Eye (tissue), 1 donor: ENCODE data around the gene CPN1.
"Not testable (repeated sequence)": the region's sequence is repeated elsewhere in the genome, so short reads cannot be mapped to it uniquely, and the experiment has no call there.

ENCODE experiments used
- DNase-seq: peaks from one replicate; pipeline ENCODE4 v3.0.0-alpha.2; 2015

Gene CPN1

DNA sequence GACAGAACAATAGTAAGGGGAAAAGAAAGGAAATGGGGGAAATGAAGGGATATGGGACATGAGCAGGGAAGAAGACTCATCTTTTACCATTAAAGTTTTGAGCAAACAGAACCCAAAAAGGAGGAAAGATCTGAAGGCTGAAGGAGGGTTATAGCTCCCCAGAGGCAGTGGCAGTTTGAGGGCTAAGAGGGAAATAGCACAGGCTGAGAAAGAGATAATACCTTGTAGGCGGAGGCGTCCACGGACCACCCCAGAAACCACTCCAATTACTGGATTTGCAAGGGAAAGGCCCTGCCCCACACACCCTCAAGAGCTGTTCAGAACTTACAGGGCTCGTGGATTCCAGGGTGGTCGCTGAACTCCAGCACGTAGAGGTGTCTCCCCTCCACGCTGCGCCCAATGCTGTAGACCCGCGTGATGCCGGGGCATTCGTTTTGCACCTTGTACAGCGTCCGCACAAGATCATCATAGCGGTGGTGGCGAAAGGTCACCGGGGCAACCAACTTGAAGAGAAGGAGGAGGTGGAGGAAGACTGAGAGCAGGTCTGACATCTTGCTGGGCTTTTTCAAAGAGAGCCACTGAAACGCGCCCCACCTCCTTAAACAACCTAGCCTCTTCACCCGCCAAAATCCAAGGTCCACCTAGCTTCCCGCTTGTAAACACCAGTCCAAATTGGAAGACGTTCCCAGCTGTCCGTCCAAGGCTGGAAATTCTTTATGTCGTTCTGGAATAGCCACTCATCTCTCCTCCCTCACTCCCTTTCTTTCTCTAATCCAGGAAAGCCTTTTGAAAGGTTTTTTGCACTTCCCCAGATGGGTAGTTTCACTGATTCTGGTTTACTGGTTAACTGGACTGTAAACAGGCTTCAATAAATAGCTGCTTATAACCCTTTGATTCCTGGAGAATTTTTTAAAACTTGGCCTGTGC is at the start of gene CPN1:
TSS of gene CPN1 (minus strand) at position 795 of the 927 bp plus-strand sequence. CDS start at position 551, 244 bp downstream.
- DNase-seq = no peak

DNA sequence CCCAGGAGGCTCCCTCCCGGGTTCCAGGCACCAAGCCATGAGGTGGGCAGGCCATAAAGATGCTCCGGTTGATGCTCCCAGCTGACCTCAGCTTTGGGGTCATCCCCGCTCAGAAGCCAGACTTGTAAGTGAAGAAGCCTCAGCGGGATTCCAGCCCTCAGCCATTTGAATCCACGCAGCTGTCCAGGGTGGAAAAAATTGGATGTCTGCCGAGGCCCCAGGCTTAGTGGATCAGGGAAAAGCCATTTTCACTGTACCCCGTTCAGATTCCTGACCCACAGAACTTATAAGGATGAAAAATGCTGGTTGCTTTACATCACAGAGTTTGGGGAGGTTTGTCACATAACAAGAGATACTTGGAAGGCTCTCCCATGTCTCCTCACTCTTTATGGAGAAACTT is 49.2 kb upstream of the CPN1 start:
- no peak for DNase-seq

DNA sequence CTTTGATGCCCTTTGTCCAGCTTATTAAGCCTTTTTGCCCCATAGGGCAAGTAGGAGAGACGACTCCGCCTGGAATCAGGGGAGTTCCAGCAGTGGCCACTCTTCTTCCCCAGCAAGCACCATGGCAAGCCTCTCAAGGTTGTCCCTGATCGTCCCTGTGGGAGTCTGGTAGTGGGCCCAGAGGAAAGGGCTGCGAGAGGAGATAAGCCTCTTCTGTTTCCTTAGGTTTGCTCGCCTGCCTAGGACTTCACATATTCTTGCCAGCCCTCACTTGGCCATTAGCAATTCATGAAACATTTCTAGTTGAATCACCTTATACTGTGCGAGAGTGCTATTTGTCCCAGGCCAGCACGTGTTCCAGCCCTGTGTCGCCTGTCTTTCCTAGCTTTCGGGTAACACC is 47.8 kb upstream of the CPN1 start:
- DNase-seq = no peak

DNA sequence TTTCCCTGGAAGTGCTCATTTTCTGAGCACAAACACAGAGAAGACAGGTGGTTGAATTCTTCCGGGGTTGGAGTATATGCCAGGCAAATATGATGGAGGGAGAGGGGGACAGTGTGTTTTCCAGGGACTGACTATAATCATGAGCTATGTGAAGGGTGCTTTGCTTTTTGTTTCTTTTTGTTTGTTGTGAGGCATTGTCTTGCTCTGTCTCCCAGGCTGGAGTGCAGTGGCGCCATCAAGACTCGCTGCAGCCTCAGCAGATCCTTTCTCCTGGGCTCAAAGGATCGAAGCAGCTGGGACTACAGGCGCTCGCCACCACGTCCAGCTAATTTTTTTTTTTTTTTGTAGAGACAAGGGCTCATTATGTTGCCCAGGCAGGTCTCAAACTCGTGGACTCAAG is 47.3 kb upstream of the CPN1 start:
- DNase-seq = no peak

DNA sequence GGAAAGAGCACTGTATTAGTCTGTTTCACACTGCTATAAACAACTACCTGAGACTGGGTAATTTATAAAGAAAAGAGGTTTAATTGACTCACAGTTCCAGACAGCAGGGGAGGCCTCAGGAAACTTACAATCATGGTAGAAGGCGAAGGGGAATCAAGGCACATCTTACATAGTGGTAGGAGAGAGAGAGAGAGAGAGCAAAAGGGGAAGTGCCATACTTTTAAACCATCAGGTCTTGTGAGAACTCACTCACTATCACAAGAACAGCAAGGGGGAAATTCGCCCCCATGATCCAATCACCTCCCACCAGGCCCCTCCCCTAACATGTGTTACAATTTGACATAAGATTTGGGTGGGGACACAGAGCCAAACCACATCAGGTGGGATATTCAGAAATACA is 43.7 kb upstream of the CPN1 start:
- DNase-seq = not testable (repeated sequence)

DNA sequence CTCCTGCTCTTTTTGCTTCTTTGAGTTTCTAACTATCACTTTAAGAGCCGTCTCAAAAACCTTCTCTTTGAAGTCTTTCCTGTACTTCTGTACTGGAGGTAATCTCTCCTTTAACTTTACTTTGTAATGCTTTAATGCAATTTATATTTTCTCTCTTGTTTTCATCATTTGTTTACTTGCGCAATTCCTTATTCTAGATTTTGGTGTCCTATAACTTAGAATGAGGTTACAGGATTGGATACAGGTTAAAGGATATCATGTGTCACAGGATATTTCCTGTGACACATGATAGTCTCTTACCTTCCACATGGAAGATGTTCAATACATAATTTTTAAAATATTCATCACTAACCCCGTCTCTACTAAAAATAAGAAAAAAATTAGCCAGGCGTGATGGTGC is 42.4 kb upstream of the CPN1 start:
- DNase-seq = no peak

DNA sequence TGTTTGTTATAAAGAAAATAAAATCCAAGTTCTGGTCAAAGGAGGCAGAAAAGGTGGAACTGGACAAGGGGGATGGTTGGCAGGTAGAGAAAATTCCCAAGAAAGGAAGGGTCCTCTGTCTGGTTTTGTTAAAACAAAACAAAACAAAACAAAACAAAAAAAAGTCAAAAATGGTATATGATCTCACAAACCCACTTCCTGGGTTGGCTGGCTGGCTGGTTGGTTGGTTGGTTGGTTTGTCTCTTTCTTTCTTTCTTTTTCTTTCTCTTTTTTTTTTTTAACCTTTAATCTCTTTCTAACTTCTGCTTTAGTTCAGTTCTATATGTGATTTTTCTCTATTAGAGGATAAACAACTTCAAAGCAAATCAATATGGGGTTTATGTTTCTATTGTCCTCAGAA is 41.1 kb upstream of the CPN1 start:
- DNase-seq = no peak

DNA sequence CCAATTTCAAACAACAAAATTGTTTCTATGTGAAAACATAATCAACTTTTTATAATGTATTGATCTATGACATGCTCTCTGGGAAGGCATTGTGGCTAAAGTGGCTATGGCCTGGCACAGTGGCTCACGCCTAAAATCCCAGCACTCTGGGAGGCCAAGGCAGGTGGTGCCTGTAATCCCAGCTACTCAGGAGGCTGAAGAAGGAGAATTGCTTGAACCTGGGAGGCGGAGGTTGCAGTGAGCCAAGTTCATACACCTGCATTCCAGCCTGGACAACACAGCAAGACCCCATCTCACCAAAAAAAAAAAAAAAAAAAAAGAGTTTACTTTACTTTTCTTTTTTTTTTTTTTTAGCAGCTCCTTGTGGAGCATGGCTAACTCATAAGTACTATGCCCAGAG is 38.9 kb upstream of the CPN1 start:
- DNase-seq = no peak

DNA sequence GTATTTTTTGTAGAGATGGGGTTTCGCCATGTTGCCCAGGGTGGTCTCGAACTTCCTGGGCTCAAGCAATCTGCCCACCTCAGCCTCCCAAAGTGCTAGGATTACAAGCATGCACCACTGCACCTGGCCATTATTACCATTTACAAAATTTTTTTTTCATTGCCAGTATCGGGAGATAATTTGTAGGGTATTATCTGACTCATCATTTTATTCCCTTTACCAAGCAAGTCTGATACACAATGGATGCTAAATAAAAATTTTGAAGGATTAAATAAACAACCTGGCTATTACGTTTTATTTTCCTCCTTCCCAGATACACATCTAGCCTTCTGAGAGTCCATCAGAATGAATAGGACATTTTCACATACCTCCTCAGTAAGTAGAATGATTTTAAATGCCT is 38.1 kb upstream of the CPN1 start:
- DNase-seq = no peak

DNA sequence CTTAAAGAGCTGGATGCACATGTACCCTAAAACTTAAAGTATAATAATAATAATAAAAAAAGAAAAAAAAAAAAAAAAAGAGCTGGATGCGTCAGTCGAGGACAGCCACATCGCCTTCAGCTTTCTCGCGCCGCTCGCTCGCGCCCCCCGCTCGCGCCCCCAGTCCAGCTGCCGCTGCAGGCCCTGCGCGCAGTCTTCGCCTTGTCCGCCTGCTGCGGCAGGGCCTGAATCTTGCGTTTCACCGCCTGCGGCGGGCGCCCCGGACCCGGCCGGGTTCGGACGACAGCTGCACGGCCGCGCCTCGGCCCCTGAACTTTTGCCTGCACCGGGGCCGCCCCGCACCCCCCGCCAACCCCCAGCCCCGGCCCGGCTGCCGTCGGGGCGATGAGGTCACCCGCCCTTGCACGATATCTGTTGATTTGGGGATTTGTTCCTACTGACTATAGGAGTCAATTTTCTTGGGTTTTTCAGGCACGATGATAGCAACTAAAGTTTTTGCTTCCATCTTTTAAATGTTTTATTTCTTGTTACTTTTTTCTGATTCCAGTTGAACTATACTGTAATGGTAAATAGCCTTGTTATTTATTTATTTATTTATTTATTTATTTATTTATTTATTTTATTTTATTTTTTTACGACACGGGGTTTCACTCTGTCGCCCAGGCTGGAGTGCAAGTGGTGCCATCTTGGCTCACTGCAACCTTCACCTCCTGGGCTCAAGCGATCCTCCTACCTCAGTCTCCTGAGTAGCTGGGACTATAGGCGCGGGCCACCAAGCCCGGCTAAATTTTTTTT is 33.5 kb upstream of the CPN1 start:
- DNase-seq = peak; percentile 70

DNA sequence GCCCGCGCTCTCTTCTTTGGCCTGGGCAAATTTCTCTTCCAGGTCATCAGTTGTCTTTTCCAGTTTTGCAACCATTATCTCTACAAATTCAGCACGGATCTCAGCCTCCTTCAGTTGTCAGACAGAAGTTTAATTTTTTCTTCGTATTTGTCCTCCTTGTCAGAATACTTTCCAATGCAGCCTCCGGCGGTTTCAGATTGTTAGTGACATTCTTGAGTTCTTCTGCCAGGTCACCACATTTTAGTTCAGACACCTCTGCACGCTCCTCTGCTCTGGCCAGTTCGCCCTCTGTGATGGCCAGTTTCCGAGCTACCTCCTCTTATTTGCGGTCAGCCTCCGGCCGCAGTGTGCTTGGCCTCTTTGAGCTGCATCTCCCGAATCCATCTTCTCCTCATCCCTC is 32.8 kb upstream of the CPN1 start:
- no peak for DNase-seq

DNA sequence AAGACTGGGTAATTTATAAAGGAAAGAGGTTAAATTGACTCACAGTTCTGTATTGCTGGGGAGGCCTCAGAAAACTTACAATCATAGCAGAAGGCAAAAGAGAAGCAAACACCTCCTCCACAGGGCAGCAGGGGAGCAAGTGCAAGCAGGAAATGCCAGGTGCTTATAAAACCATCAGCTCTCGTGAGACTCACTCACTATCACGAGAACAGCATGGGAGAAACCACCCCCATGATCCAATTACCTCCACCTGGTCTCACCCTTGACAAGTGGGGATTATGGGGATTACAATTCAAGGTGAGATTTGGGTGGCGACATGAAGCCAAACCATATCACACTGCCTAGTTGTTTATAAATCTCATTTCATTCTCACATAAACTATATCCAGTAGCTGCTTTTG is 28.0 kb upstream of the CPN1 start:
- no peak for DNase-seq

DNA sequence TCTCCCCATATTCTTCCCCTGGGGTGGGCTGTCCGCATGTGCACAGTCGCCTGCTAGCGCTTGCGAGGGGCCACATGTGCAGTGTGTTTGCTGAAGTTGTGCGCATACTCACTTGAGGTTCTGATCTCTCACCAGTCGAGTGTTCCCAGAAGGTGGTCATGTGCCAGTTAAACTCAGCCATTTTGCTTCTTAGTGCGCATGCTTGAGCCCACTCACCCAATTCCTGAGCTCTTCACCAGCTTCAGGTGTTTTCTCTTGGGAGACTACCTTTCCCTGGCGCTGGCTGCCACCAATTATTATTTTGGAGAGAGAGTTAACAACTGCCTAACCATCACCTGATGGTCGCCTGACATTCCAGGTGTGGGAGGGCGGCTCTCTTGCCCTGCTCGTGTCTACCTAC is 25.2 kb upstream of the CPN1 start:
- no peak for DNase-seq

DNA sequence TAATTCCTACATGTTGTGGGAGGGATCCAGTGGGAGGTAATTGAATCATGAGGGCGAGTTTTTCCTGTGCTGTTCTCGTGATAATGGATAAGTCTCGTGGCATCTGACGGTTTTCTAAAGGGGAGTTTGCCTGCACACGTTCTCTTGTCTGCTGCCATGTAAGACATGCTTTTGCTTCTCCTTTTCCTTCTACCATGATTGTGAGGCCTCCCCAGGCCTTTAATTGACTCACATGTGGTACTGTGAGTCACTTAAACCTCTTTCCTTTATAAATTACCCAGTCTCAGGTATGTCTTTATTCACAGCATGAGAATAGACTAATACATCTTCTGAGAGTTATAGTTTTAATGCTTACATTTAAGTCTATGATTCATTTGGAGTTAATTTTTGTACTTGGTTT is 22.6 kb upstream of the CPN1 start:
- no peak for DNase-seq

DNA sequence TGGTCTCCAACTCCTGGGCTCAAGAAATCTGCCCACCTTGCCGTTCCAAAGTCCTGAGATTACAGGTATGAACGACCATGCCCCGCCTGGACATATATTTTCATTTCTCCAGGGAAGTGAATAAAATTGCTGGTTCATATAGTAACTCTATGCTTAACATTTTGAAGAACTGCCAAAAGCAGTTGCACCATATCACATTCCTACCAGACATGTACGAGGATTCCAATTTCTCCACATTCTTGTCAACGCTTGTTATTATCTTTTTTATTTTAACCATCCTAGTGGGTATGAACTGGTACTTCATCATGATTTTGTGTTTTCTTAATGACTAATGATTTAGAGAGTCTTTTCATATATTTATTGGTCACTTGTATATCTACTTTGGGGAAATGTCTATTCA is 21.9 kb upstream of the CPN1 start:
- no peak for DNase-seq

DNA sequence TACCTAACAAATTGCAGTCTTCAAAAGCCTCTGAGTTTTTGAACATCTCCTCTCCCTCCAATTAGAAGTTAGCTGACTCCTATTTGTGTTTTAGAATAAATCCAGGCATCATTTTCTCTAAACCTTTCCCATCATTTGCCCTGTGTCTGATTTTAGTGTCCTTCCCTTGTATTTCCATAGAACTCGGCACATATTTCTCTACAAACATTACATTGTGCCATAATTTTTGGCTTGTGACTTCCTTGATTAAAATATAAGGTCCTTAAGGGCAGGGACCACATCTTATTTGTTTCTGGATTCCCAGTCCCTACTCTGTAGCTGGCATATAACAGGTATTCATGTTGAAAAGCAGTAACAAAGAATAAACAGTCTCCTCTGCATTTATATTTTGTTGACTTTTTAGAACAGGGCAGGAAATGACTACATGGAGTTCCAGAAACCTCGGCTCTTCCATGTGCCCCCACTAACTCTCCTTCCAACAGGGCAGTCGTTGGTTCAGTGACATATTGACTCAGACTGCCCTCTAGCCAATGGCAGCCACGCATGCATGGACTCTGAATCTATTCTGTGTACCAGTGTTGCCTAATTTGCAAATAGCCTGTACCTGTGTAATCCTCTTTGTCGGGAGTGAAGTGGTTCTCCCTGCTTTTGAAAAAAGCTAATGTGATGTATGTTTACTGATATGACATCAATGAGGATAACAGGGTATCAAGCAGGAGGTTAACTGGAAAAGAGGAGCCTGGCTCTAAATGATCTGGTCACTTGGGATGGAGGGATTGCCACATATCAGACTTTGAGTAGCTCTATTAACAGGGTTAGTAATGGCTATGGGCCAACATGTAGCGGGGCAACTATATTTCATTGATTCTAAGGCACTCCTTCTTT is 19.8 kb upstream of the CPN1 start:
- no peak for DNase-seq

DNA sequence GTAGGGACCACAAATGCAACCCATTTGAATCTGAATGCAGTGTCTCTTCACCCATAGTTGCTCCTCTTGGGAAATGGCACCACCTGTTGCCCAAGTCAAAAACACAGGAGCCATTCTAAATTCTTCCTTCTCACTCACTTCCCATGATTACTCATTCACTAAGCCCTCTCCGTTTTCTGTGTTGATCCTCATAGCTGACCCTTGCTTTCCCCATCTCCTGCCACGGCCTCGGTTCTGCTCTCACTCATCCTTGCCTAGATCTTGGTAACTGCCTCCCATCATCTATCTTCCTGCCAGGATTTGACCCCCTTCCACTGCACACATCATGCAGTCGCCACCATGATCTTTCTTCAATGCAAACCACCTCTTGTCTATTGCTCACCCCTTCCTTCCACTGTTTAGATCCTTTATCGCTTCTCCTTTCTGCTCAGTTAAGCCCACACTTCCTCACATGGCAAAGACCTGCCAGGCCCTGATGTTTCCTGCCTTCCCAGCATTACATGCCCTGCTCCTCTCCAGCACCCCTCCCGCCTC is 19.0 kb upstream of the CPN1 start:
- DNase-seq = no peak

DNA sequence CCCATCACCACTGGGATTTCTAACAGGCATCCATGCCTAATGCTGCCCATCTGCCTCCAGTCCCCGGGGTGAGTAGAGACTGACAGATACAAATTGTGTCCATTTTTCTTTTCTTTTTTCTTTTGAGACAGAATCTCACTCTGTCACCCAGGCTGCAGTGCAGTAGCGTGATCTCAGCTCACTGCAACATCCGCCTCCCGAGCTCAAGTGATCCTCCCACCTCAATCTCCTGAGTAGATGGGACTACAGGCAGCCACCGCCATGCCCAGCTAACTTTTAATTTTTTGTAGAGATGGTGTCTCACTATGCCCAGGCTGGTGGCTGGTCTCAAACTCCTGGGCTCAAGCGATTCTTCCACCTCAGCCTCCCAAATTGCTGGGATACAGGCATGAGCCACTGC is 7.6 kb upstream of the CPN1 start:
- no peak for DNase-seq

DNA sequence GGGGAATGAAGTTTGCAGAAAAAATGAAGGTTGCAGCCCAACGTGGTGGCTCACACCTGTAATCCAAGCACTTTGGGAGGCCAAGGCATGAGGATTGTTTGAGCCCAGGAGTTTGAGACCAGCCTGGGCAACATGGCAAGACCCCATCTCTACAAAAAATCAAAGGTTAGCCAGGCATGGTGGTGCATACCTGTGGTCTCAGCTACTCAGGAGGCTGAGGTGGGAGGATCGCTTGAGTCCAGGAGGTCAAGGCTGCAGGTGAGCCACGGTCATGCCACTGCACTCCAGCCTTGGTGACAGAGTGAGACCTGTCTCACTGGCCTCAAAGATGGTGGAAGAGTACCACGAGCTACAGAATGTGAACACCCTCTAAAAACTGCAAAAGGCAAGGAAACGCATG is 5.0 kb upstream of the CPN1 start:
- DNase-seq = not testable (repeated sequence)

DNA sequence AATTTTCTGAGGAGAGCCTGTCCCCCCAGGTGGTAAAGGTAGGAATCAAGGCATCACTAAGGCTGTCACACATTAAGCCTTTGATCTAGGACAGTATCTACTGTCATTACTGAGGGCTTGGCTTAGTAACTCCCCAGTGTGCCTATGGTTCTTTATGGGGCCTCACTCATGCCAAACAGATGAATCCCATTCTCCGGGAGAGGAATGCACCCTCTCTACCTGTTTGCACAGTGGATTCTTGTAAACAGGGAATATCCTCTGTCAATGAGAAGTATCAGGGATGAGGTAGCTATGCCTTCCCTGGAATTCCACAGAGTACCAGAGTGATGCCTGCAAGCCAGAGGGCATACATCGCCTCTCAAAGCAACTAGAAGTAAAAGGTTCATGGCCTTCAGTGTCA is 3.9 kb upstream of the CPN1 start:
- DNase-seq = no peak

DNA sequence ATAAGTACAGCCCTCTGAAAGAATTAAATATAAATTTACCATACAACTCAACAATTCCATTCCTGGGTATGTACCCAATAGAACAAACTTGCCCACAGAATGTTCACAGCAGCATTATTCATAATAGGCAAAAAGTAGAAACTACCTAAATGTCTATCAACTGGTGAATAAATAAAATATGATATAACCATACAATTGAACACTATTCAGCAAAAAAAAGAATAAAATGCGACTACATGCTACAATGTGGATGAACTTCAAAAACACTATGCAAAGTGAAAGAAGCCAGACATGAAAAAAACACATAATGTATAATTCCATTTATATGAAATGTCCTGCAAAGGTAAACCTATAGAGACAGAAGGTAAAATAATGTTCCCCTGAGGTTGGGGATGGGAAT is 2.0 kb upstream of the CPN1 start:
- DNase-seq = no peak

DNA sequence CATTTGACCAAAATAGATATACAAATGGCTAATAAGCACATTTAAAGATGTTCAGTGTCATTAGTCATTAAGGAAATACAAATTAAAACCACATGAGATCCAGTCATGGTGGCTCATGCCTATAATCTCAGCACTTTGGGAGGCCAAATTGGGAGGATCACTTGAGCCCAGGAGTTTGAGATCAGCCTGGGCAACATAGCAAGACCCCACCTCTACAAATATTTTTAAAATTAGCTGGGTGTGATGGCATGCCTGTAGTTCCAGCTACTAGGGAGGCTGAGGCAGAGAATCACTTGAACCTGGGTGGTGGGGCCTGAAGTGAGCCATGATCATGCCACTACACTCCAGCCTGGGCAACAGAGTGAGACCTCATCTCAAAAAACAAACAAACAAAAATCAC is 607 bp upstream of the CPN1 start:
- not testable (repeated sequence) for DNase-seq

DNA sequence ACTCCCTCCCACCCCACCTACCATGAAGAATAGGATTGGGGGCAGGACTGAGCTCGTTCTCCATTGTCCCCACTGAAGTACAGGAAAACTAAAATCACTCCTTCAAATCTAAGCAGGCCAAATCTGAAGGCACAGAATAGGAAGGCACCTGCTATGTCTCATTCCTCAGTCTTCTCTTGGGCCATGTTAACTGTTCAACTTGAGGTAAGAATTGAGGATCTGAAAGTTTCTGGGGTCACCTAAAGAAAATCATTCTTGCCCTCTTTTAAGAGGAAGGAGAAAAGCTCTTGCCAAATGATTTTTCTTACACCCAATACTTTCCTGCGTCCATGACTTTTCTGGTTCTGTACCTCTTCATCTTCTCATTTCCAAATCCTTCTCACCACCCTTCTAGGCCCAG is 4.9 kb downstream of the CPN1 start:
- DNase-seq = no peak
